ENCODE data around the gene SPEM3.
"Not testable (repeated sequence)": the region's sequence is repeated elsewhere in the genome, so short reads cannot be mapped to it uniquely, and the experiment has no call there.

SPEM3 gene

GRCh38 chr17:7462474-7463371 is 34.1 kb downstream of the SPEM3 start:
- 95% methylated on average over 44 of the region's 44 CpGs for WGBS, 2 experiments
- Histone ChIP-seq H3K27me3 (ENCODE audit: control insufficient read depth, insufficient read depth, low read length, poor library complexity, severe bottlenecking) (no peaks in the 10 kb centered on the region), H3K27ac (ENCODE audit: insufficient read depth, low read depth, low read length, poor library complexity, severe bottlenecking) (no peak overlapping the region), H3K4me3 (ENCODE audit: insufficient read depth, low read depth, low read length) (no peak overlapping the region), H3K36me3 (ENCODE audit: control insufficient read depth, insufficient read depth, low read length) (peaks cover 4% of the 10 kb centered on the region), H3K9me3 (ENCODE audit: control insufficient read depth, low read length) (no peaks in the 10 kb centered on the region), H3K4me1 (ENCODE audit: control insufficient read depth, insufficient read depth, low read length) (peaks cover 10% of the 10 kb centered on the region)

- H3K4me3 ChIP-seq (ENCODE audit: insufficient read depth, low read depth, low read length) = no peak overlapping the region
These were observed 34.8 kb downstream of the SPEM3 start for GRCh38 chr17:7463372-7463846.

DNA sequence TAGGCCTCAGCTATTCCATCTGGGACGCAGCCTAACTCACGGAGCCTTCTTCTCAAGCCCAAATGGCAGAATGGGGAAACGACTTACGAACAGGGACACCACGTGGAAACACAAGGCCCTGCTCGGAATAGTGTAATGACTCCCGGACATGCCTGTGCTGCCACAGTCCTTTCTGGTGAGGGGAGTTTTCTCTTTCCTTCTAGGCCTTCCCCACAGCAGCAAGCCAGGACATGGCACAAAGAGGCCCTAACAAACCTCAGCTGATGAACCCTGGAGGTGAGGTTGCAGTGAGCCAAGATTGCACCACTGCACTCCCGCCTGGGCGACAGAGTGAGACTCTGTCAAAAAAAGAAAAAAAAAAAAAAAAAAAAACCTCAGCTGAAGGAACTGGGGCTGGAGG is 35.4 kb downstream of the SPEM3 start:
- peaks cover 4% of the 10 kb centered on the region for H3K36me3 ChIP-seq (ENCODE audit: control insufficient read depth, insufficient read depth, low read length)
- H3K27ac ChIP-seq (ENCODE audit: insufficient read depth, low read depth, low read length, poor library complexity, severe bottlenecking) = no peak overlapping the region
- H3K4me1 ChIP-seq (ENCODE audit: control insufficient read depth, insufficient read depth, low read length) = peaks cover 12% of the 10 kb centered on the region
- no peaks in the 10 kb centered on the region for H3K9me3 ChIP-seq (ENCODE audit: control insufficient read depth, low read length)
- H3K4me3 ChIP-seq (ENCODE audit: insufficient read depth, low read depth, low read length) = no peak overlapping the region
- H3K27me3 ChIP-seq (ENCODE audit: control insufficient read depth, insufficient read depth, low read length, poor library complexity, severe bottlenecking) = no peaks in the 10 kb centered on the region
- 95 to 96% methylated on average over 9 of the region's 9 CpGs for WGBS, 2 experiments

More at GRCh38 chr17:7463372-7463846, 34.8 kb downstream of the SPEM3 start:
- 92% methylated on average over 13 to 14 of the region's 14 CpGs for WGBS, 2 experiments
- Histone ChIP-seq H3K27ac (ENCODE audit: insufficient read depth, low read depth, low read length, poor library complexity, severe bottlenecking) (no peak overlapping the region), H3K36me3 (ENCODE audit: control insufficient read depth, insufficient read depth, low read length) (peaks cover 4% of the 10 kb centered on the region), H3K4me1 (ENCODE audit: control insufficient read depth, insufficient read depth, low read length) (peaks cover 12% of the 10 kb centered on the region), H3K9me3 (ENCODE audit: control insufficient read depth, low read length) (no peaks in the 10 kb centered on the region), H3K27me3 (ENCODE audit: control insufficient read depth, insufficient read depth, low read length, poor library complexity, severe bottlenecking) (no peaks in the 10 kb centered on the region)

DNA sequence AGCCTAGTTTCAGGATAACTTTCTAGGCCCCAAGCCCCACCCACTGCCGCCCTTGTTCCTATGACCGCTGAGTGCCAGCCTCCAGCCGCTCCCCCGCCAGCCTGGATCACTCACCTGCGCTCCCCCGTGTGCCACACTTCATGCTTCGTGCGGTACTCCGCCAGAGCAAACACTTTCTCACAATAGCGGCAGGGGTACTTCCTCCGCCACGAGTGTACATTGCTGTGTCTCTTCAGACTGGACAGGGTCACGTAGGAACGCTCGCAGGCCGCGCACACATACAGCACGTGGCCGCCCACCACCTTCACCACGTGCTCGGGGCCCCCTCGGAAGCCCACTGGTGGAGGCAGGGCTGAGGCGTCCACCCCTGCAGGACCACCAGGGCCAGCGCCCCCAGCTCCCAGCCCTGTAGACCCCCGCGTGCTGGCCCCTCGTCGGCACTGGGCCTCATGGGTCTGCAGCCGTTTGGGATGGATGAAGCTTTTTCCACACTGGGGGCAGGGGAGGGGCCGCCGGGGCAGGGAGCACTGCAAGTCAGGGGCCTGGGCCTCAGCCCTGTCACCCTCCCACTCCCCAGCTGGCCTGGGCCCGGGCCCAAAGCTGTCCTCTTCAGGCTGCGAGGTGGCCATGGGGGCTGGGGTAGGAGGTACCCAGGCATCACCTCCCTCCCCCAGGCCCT is 37.1 kb downstream of the SPEM3 start:
- peaks cover 12% of the 10 kb centered on the region for H3K4me1 ChIP-seq (ENCODE audit: control insufficient read depth, insufficient read depth, low read length)
- H3K36me3 ChIP-seq (ENCODE audit: control insufficient read depth, insufficient read depth, low read length) = peaks cover 4% of the 10 kb centered on the region
- no peaks in the 10 kb centered on the region for H3K27me3 ChIP-seq (ENCODE audit: control insufficient read depth, insufficient read depth, low read length, poor library complexity, severe bottlenecking)
- WGBS, 2 experiments = 95% methylated on average over 33 of the region's 33 CpGs
- no peak overlapping the region for H3K27ac ChIP-seq (ENCODE audit: insufficient read depth, low read depth, low read length, poor library complexity, severe bottlenecking)
- H3K9me3 ChIP-seq (ENCODE audit: control insufficient read depth, low read length) = no peaks in the 10 kb centered on the region
- no peak overlapping the region for H3K4me3 ChIP-seq (ENCODE audit: insufficient read depth, low read depth, low read length)

- Histone ChIP-seq H3K9me3 (ENCODE audit: control insufficient read depth, low read length) (no peaks in the 10 kb centered on the region), H3K27me3 (ENCODE audit: control insufficient read depth, insufficient read depth, low read length, poor library complexity, severe bottlenecking) (no peaks in the 10 kb centered on the region), H3K36me3 (ENCODE audit: control insufficient read depth, insufficient read depth, low read length) (peaks cover 4% of the 10 kb centered on the region), H3K27ac (ENCODE audit: insufficient read depth, low read depth, low read length, poor library complexity, severe bottlenecking) (no peak overlapping the region), H3K4me3 (ENCODE audit: insufficient read depth, low read depth, low read length) (no peak overlapping the region), H3K4me1 (ENCODE audit: control insufficient read depth, insufficient read depth, low read length) (peaks cover 11% of the 10 kb centered on the region)
- 96 to 97% methylated on average over 9 of the region's 9 CpGs for WGBS, 2 experiments
These were observed 37.6 kb downstream of the SPEM3 start for GRCh38 chr17:7466318-7466638.

- Histone ChIP-seq H3K27ac (ENCODE audit: insufficient read depth, low read depth, low read length, poor library complexity, severe bottlenecking) (no peak overlapping the region), H3K9me3 (ENCODE audit: control insufficient read depth, low read length) (no peaks in the 10 kb centered on the region), H3K36me3 (ENCODE audit: control insufficient read depth, insufficient read depth, low read length) (peaks cover 4% of the 10 kb centered on the region), H3K4me1 (ENCODE audit: control insufficient read depth, insufficient read depth, low read length) (peaks cover 6% of the 10 kb centered on the region), H3K4me3 (ENCODE audit: insufficient read depth, low read depth, low read length) (no peak overlapping the region), H3K27me3 (ENCODE audit: control insufficient read depth, insufficient read depth, low read length, poor library complexity, severe bottlenecking) (no peaks in the 10 kb centered on the region)
- 92 to 93% methylated on average over 16 of the region's 16 CpGs for WGBS, 2 experiments
These were observed 38.1 kb downstream of the SPEM3 start for GRCh38 chr17:7466639-7467341.

DNA sequence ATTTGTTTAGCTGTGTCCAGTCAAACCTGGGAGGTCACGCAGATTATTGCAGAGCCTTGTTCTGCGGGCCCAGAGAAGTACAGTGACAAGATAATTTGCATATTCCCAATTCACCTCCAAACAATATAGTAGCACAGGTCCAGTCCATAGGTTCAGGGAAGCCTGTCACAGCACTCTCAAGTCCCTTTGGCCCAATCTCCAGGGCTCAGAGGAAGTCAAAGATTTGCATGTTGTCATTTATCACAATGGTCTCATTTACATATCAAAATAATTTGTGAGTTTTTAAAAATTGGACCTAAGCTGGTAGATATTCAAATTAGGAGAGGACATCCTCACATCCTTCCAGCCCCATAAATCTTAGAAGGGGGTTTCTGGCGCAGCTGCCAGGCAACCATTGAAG is 38.8 kb downstream of the SPEM3 start:
- no peaks in the 10 kb centered on the region for H3K27me3 ChIP-seq (ENCODE audit: control insufficient read depth, insufficient read depth, low read length, poor library complexity, severe bottlenecking)
- no peaks in the 10 kb centered on the region for H3K9me3 ChIP-seq (ENCODE audit: control insufficient read depth, low read length)
- H3K27ac ChIP-seq (ENCODE audit: insufficient read depth, low read depth, low read length, poor library complexity, severe bottlenecking) = no peak overlapping the region
- H3K4me1 ChIP-seq (ENCODE audit: control insufficient read depth, insufficient read depth, low read length) = peaks cover 6% of the 10 kb centered on the region
- no peak overlapping the region for H3K4me3 ChIP-seq (ENCODE audit: insufficient read depth, low read depth, low read length)
- peaks cover 4% of the 10 kb centered on the region for H3K36me3 ChIP-seq (ENCODE audit: control insufficient read depth, insufficient read depth, low read length)
- WGBS, 2 experiments = 94% methylated on average over 3 of the region's 3 CpGs

DNA sequence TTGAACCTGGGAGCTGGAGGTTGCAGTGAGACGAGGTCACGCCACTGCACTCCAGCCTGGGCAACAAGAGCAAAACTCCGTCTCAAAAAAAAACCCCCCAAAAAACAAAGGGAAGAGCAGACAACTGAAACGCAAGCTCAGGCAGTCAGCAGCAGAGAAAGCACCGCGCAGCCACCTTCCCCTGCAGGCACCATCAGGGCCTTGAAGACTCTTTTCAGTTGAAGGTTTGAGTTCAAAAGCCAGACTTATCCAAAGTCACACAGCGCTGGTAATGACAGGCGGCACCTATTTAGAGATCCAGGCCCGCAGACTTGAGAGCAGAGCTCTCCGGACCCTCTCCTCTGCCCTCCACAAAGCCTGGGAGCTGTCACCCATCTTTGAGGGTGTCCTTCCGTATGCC is 39.6 kb downstream of the SPEM3 start:
- Histone ChIP-seq H3K4me1 (ENCODE audit: control insufficient read depth, insufficient read depth, low read length) (peaks cover 6% of the 10 kb centered on the region), H3K36me3 (ENCODE audit: control insufficient read depth, insufficient read depth, low read length) (peaks cover 4% of the 10 kb centered on the region), H3K9me3 (ENCODE audit: control insufficient read depth, low read length) (no peaks in the 10 kb centered on the region), H3K27me3 (ENCODE audit: control insufficient read depth, insufficient read depth, low read length, poor library complexity, severe bottlenecking) (no peaks in the 10 kb centered on the region), H3K4me3 (ENCODE audit: insufficient read depth, low read depth, low read length) (no peak overlapping the region), H3K27ac (ENCODE audit: insufficient read depth, low read depth, low read length, poor library complexity, severe bottlenecking) (no peak overlapping the region)
- WGBS, 2 experiments = 94 to 95% methylated on average over 11 of the region's 11 CpGs

DNA sequence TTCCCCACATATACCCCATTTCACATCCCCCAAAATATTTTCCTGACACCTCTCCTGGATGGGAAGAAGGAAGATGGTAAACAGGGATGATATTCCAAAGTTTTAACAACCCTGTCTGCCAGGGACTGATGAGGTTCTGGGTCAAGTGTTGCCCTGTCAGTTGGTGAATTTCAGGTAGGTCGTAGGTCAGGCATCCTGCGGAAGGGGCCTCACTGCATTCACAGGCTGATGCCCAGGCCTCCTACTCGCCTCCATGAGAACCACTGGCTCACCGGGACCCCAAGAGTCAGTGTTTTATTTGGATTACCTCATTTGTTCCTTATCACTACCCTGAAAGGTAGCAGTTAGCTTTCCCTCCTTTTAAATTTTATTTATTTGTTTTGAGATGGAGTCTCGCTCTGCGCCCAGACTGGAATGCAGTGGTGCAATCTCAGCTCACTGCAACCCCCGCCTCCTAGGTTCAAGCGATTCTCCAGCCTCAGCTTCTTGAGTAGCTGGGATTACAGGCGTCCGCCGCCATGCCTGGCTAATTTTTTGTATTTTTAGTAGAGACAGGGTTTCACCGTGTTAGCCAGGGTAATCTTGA is 40.2 kb downstream of the SPEM3 start:
- Histone ChIP-seq H3K27ac (ENCODE audit: insufficient read depth, low read depth, low read length, poor library complexity, severe bottlenecking) (no peak overlapping the region), H3K27me3 (ENCODE audit: control insufficient read depth, insufficient read depth, low read length, poor library complexity, severe bottlenecking) (no peaks in the 10 kb centered on the region), H3K4me3 (ENCODE audit: insufficient read depth, low read depth, low read length) (no peak overlapping the region), H3K9me3 (ENCODE audit: control insufficient read depth, low read length) (no peaks in the 10 kb centered on the region), H3K36me3 (ENCODE audit: control insufficient read depth, insufficient read depth, low read length) (no peaks in the 10 kb centered on the region), H3K4me1 (ENCODE audit: control insufficient read depth, insufficient read depth, low read length) (peaks cover 6% of the 10 kb centered on the region)
- WGBS, 2 experiments = 91 to 92% methylated on average over 12 of the region's 12 CpGs

DNA sequence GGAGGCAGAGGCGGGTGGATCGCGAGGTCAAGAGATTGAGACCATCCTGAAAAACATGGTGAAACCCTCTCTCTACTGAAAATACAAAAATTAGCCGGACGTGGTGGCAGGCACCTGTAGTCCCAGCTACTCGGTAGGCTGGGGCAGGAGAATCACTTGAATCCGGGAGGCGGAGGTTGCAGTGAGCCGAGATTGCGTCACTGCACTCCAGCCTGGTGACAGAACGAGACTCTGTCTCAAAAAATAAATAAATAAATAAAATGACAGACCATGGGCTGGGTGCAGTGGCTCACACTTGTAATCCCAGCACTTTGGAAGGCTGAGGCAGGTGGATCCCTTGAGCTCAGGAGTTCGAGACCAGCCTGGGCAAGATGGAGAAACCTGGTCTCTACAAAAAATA is 41.2 kb downstream of the SPEM3 start:
- not testable (repeated sequence) for H3K27me3 ChIP-seq (ENCODE audit: control insufficient read depth, insufficient read depth, low read length, poor library complexity, severe bottlenecking); H3K36me3 ChIP-seq (ENCODE audit: control insufficient read depth, insufficient read depth, low read length); H3K9me3 ChIP-seq (ENCODE audit: control insufficient read depth, low read length); H3K4me3 ChIP-seq (ENCODE audit: insufficient read depth, low read depth, low read length); H3K27ac ChIP-seq (ENCODE audit: insufficient read depth, low read depth, low read length, poor library complexity, severe bottlenecking); H3K4me1 ChIP-seq (ENCODE audit: control insufficient read depth, insufficient read depth, low read length)
- 94 to 97% methylated on average over 12 of the region's 12 CpGs for WGBS, 2 experiments

Data from ectodermal cell (in vitro differentiated cells).